ENCODE results near the gene FAM131B. TPM values are rescaled to one million over a fixed set of nuclear protein-coding genes. Genes with fewer than 3 reads are reported as not detected.
A peak's percentile ranks its signal among the peaks of the same experiment; 100 is the strongest.

The FAM131B gene
- total and polyA plus RNA-seq, 11 donors, result 0.15 to 0.79 (median 0.40) TPM

GRCh38 chr7:143363016-143363937 is 764 bp upstream of the FAM131B start:
- Histone ChIP-seq H3K9me3 (no peaks in the 10 kb centered on the region), H3K4me1 (peaks cover 0 to 18% (median 4%) of the 10 kb centered on the region in 12 donors), H3K36me3 (no peaks in the 10 kb centered on the region), H3K27me3 (peaks cover 5 to 55% (median 32%) of the 10 kb centered on the region in 9 donors), H3K27ac (no peak overlapping the region), H3K4me3 (peak overlapping the region in 11 of 12 donors; percentile 16 to 70 (median 52))
- ATAC-seq (no peak), DNase-seq (no peak)
- intact Hi-C loops (cut with DNase I), result loop anchor here in 3 of 10 donors (5.0 to 10.0 kb wide), 2 partner anchors 46 to 52 kb away; partner anchors contain the start of gene CLCN1 (in 1 of the 3)
- TF ChIP-seq CTCF (IDR thresholded peaks at IDR 0.05), result no peak
- TF ChIP-seq POLR2A (IDR thresholded peaks at IDR 0.05), result no peak
- 32 to 56% (median 42%) methylated on average over 15 to 19 of the region's 19 CpGs for WGBS, 4 donors

DNA sequence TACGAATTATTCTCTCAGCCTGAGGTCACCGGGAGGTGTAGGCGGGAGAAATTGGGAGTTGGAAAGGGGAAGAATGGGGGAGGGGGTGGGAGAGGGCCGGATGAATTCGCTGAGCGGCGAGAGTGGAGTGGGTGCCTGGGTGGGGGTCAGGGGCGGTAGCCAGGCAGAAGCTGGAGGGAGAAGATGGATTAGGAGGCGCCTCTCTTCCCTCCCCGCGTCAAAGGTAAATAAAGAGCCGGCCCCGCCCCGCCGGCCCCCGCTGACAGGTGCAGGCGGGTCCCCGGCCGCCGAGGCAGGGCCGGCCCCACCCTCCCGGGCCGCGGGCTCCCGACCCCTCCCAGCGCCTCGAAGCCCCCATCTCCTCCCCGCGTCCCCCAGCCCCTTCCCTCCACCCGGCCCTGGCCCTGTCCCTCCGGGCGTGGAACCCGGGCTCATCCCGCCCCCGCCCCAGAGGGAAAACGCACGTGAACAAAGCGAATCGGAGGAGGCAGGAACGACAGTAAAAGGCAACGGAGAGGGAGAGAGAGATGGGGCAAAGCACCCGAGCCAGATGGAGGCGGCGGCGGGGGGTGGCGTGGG is 872 bp downstream of the FAM131B start:
- 2 to 4% (median 4%) methylated on average over 34 to 46 of the region's 46 CpGs for WGBS, 4 donors
- Histone ChIP-seq H3K9me3 (no peaks in the 10 kb centered on the region), H3K4me3 (peak overlapping the region; percentile 11 to 70 (median 51)), H3K27ac (no peak overlapping the region), H3K4me1 (peaks cover 0 to 18% (median 4%) of the 10 kb centered on the region in 12 donors), H3K36me3 (no peaks in the 10 kb centered on the region), H3K27me3 (peaks cover 5 to 55% (median 32%) of the 10 kb centered on the region in 9 donors)
- no peak for TF ChIP-seq POLR2A (IDR thresholded peaks at IDR 0.05)
- no peak for TF ChIP-seq CTCF (IDR thresholded peaks at IDR 0.05)
- ATAC-seq (no peak), DNase-seq (no peak)
- intact Hi-C loops (cut with DNase I), result loop anchor here in 3 of 10 donors (5.0 to 10.0 kb wide), 2 partner anchors 44 to 53 kb away; partner anchors contain the start of gene CLCN1 (in 1 of the 3)

- peaks cover 0 to 18% (median 4%) of the 10 kb centered on the region in 12 donors for H3K4me1 ChIP-seq
- no peaks in the 10 kb centered on the region for H3K36me3 ChIP-seq
- WGBS, 4 donors, result 38 to 44% (median 40%) methylated on average over 19 of the region's 19 CpGs
- H3K4me3 ChIP-seq, result no peak overlapping the region
- H3K27me3 ChIP-seq, result peaks cover 5 to 55% (median 32%) of the 10 kb centered on the region in 9 donors
- no peak for TF ChIP-seq CTCF (IDR thresholded peaks at IDR 0.05)
- TF ChIP-seq POLR2A (IDR thresholded peaks at IDR 0.05), result no peak
- ATAC-seq, result no peak
- no peak for DNase-seq
- H3K27ac ChIP-seq, result no peak overlapping the region
- intact Hi-C loops (cut with DNase I), result loop anchor here in 3 of 10 donors (5.0 to 10.0 kb wide), 2 partner anchors 44 to 54 kb away; partner anchors contain the start of gene CLCN1 (in 1 of the 3)
- H3K9me3 ChIP-seq, result no peaks in the 10 kb centered on the region
Observed at GRCh38 chr7:143360788-143361551, 1.5 kb downstream of the FAM131B start.

All from heart left ventricle (tissue), 16 donors.